SK-N-SH (cell line): Measurements from ENCODE around the gene PHF1. TPM values are rescaled to one million over a fixed set of nuclear protein-coding genes. Genes with fewer than 3 reads are reported as not detected.
A peak's percentile ranks its signal among the peaks of the same experiment; 100 is the strongest.

Source experiments
- CTCF ChIA-PET: fragments of 300-600, 350-600 bp; formaldehyde crosslinking; extraction: SDS; loops from one replicate; lab custom pipeline; 2021; lab: Yijun Ruan, JAX
- POLR2A ChIA-PET: fragments of 350-600 bp; sonication (Branson Sonifier 250); formaldehyde crosslinking; extraction: SDS; loops from one replicate; lab custom pipeline; 2020; ENCODE audit warnings: antibody characterized with exemption, inconsistent platforms; lab: Yijun Ruan, JAX
- DNase-seq: peaks from one replicate; pipeline ENCODE4 v3.0.0; 2012
- H2AFZ ChIP-seq: fragments of 200-600 bp; sonication (generic); 2 replicates; pipeline ENCODE4 v1.8.1; 2016; ENCODE audit warnings: antibody characterized with exemption, mild to moderate bottlenecking, low read depth
- H3F3A ChIP-seq: fragments of 200-600 bp; sonication (generic); replicated peaks from 2 replicates; pipeline ENCODE3; 2016; ENCODE audit warnings: antibody characterized with exemption, mild to moderate bottlenecking; ENCODE audit not compliant: insufficient read depth
- H3K27ac ChIP-seq, 2 experiments: fragments of 200-500 bp in 1 of 2; fragments of 200-600 bp in 1 of 2; sonication (Bioruptor generic) in 1 of 2; sonication (generic), shearing (Covaris generic) in 1 of 2; 2 replicates each; pipeline versions ENCODE4 v1.5.1 to v1.6.1; 2014 to 2016; ENCODE audit warnings: low read depth in 2 of 2, inconsistent platforms in 1 of 2, low read length in 1 of 2, mild to moderate bottlenecking in 1 of 2, mixed read lengths in 1 of 2
- H3K27me3 ChIP-seq: fragments of 200-600 bp; sonication (generic), shearing (Covaris generic); 2 replicates; pipeline ENCODE4 v1.6.1; 2016; ENCODE audit warnings: mixed run types; ENCODE audit not compliant: insufficient read depth
- H3K36me3 ChIP-seq, 2 experiments: fragments of 200-500 bp in 1 of 2; fragments of 200-600 bp in 1 of 2; sonication (Bioruptor generic) in 1 of 2; sonication (generic) in 1 of 2; replicated peaks in 1 of 2; 2 replicates each; pipeline versions ENCODE3 to v1.5.1; 2014 to 2016; ENCODE audit warnings: low read length in 1 of 2, mild to moderate bottlenecking in 1 of 2; ENCODE audit not compliant: insufficient read depth in 2 of 2, control insufficient read depth in 1 of 2
- H3K4me1 ChIP-seq, 2 experiments: fragments of 200-500 bp in 1 of 2; fragments of 200-600 bp in 1 of 2; sonication (Bioruptor generic) in 1 of 2; sonication (generic), shearing (Covaris generic) in 1 of 2; 2 replicates each; pipeline versions ENCODE4 v1.5.1 to v1.6.1; 2014 to 2016; ENCODE audit warnings: low read depth in 1 of 2, low read length in 1 of 2, mixed run types in 1 of 2; ENCODE audit not compliant: insufficient read depth in 2 of 2, control insufficient read depth in 1 of 2
- H3K4me2 ChIP-seq: fragments of 200-600 bp; sonication (generic), shearing (Covaris generic); 2 replicates; pipeline ENCODE4 v1.6.1; 2017; ENCODE audit warnings: mixed run types
- H3K4me3 ChIP-seq, 2 experiments: fragments of 200-500 bp in 1 of 2; fragments of 200-600 bp in 1 of 2; sonication (Bioruptor generic) in 1 of 2; sonication (generic), shearing (Covaris generic) in 1 of 2; 2 replicates each; pipeline versions ENCODE4 v1.5.1 to v1.8.1; 2014 to 2016; ENCODE audit warnings: low read depth in 2 of 2, inconsistent platforms in 1 of 2, low read length in 1 of 2, mild to moderate bottlenecking in 1 of 2, mixed read lengths in 1 of 2, moderate library complexity in 1 of 2
- H3K79me2 ChIP-seq: fragments of 200-600 bp; sonication (generic); 2 replicates; pipeline ENCODE4 v1.8.1; 2017; ENCODE audit warnings: mild to moderate bottlenecking; ENCODE audit not compliant: insufficient read depth
- H3K9ac ChIP-seq: fragments of 200-600 bp; sonication (generic); 2 replicates; pipeline ENCODE4 v1.6.1; 2017; ENCODE audit warnings: mixed run types
- H3K9me2 ChIP-seq: fragments of 200-600 bp; sonication (generic); 2 replicates; pipeline ENCODE4 v1.6.1; 2017; ENCODE audit warnings: mixed run types
- H3K9me3 ChIP-seq: fragments of 200-600 bp; sonication (generic); 2 replicates; pipeline ENCODE4 v1.6.1; 2017; ENCODE audit warnings: mixed run types, mild to moderate bottlenecking, moderate library complexity
- H4K20me1 ChIP-seq: fragments of 200-600 bp; sonication (generic); 2 replicates; pipeline ENCODE4 v1.6.1; 2017; ENCODE audit warnings: mild to moderate bottlenecking, mixed run types; ENCODE audit not compliant: insufficient read depth
- FOXM1 ChIP-seq: IDR thresholded peaks from 2 replicates; pipeline ENCODE4 v1.4.0; 2012; ENCODE audit warnings: low read depth, mild to moderate bottlenecking
- GABPA ChIP-seq: IDR thresholded peaks from 2 replicates; pipeline ENCODE4 v1.4.0; 2012; ENCODE audit warnings: low read depth, mild to moderate bottlenecking
- JUND ChIP-seq: IDR thresholded peaks from 2 replicates; pipeline ENCODE4 v1.4.0; 2012
- MEF2A ChIP-seq: IDR thresholded peaks from 2 replicates; pipeline ENCODE4 v1.4.0; 2012; ENCODE audit warnings: low read depth, borderline replicate concordance
- MXI1 ChIP-seq: IDR thresholded peaks from 2 replicates; pipeline ENCODE4 v1.6.1; 2012; ENCODE audit warnings: mild to moderate bottlenecking, low read depth, low read length, improper control_type of control experiment
- NFIC ChIP-seq: IDR thresholded peaks from 2 replicates; pipeline ENCODE4 v1.4.0; 2012; ENCODE audit warnings: borderline replicate concordance
- NRF1 ChIP-seq: IDR thresholded peaks from 2 replicates; pipeline ENCODE4 v1.6.1; 2012; ENCODE audit warnings: low read depth, mild to moderate bottlenecking, low read length
- POLR2AphosphoS5 ChIP-seq: IDR thresholded peaks from 2 replicates; pipeline ENCODE4 v1.6.1; 2012; ENCODE audit warnings: low read depth, low read length
- RAD21 ChIP-seq: IDR thresholded peaks from 2 replicates; pipeline ENCODE4 v1.6.1; 2012; ENCODE audit warnings: mild to moderate bottlenecking, low read length
- RXRA ChIP-seq: IDR thresholded peaks from 2 replicates; pipeline ENCODE4 v1.4.0; 2012; ENCODE audit warnings: low read depth, mild to moderate bottlenecking, borderline replicate concordance
- TEAD4 ChIP-seq: IDR thresholded peaks from 2 replicates; pipeline ENCODE4 v1.4.0; 2012; ENCODE audit warnings: mild to moderate bottlenecking, borderline replicate concordance; ENCODE audit not compliant: insufficient read depth
- WGBS: methylation state at CpG from one replicate; pipeline ENCODE4 v1.1.6; 2017; ENCODE audit warnings: low lambda C conversion rate; 5-methylcytosine and 5-hydroxymethylcytosine counted together
- polyA plus RNA-seq, 3 experiments: library from polyadenylated mRNA; depleted of rRNA; stranded (reverse); fragments of >200 nt; gene quantifications; 2 replicates each; pipeline ENCODE4 v1.2.3, GENCODE V29; 2012
- TF ChIP-seq, protein P1 (sequence below): fragments of 200-600 bp; sonication (generic); IDR thresholded peaks from 2 replicates; pipeline ENCODE4 v1.6.1; 2017; ENCODE audit warnings: antibody characterized with exemption, mild to moderate bottlenecking, moderate library complexity
- TF ChIP-seq, protein P2 (sequence below): fragments of 150-350 bp; IDR thresholded peaks from 2 replicates; pipeline ENCODE4 v1.6.1; 2016; ENCODE audit warnings: mild to moderate bottlenecking, low read depth, low read length
- TF ChIP-seq, protein P3 (sequence below): IDR thresholded peaks from 2 replicates; pipeline ENCODE4 v1.6.1; 2012; ENCODE audit warnings: mild to moderate bottlenecking, low read depth, low read length, moderate library complexity
- TF ChIP-seq, protein P4 (sequence below): IDR thresholded peaks from 2 replicates; pipeline ENCODE4 v1.4.0; 2012; ENCODE audit warnings: low read depth, borderline replicate concordance

PHF1 gene
- polyA plus RNA-seq, 1 of the 3 experiments (the other 2 are of a cell fraction): 48.7 TPM

DNA sequence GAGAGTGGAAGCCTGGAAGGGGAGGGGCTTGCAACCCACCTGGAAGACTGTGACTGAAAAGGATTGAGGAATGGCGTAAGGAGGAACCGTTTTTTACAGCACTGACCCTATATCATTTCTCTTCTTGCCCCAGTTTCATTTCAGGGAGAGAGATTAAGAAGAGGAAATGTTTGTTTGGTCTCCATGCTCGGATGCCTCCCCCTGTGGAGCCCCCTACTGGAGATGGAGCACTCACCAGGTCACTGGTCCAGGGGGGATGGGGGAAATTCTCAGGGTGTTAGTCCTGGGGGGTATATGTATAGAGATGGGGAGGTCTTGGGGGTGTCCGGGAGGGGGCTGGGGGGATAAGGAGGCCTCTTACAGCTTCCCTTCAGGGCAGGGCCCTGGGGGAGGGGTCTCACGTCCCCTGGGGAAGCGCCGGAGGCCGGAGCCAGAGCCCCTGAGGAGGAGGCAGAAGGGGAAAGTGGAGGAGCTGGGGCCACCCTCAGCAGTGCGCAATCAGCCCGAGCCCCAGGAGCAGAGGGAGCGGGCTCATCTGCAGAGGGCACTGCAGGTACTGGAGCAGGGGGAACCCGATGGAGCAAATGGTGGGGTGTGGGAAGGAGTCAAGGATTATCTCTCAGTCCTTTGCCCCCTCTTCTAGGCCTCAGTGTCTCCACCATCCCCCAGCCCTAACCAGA, 3.9 kb downstream of the PHF1 start:
- H3K4me1 ChIP-seq: peaks cover 22 to 44% of the 10 kb centered on the region in 2 experiments
- peak; percentile 65 for DNase-seq
- TF ChIP-seq POLR2AphosphoS5: no peak
- TF ChIP-seq, protein P1, sequence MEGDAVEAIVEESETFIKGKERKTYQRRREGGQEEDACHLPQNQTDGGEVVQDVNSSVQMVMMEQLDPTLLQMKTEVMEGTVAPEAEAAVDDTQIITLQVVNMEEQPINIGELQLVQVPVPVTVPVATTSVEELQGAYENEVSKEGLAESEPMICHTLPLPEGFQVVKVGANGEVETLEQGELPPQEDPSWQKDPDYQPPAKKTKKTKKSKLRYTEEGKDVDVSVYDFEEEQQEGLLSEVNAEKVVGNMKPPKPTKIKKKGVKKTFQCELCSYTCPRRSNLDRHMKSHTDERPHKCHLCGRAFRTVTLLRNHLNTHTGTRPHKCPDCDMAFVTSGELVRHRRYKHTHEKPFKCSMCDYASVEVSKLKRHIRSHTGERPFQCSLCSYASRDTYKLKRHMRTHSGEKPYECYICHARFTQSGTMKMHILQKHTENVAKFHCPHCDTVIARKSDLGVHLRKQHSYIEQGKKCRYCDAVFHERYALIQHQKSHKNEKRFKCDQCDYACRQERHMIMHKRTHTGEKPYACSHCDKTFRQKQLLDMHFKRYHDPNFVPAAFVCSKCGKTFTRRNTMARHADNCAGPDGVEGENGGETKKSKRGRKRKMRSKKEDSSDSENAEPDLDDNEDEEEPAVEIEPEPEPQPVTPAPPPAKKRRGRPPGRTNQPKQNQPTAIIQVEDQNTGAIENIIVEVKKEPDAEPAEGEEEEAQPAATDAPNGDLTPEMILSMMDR: peak; percentile 58
- TF ChIP-seq, protein P2, sequence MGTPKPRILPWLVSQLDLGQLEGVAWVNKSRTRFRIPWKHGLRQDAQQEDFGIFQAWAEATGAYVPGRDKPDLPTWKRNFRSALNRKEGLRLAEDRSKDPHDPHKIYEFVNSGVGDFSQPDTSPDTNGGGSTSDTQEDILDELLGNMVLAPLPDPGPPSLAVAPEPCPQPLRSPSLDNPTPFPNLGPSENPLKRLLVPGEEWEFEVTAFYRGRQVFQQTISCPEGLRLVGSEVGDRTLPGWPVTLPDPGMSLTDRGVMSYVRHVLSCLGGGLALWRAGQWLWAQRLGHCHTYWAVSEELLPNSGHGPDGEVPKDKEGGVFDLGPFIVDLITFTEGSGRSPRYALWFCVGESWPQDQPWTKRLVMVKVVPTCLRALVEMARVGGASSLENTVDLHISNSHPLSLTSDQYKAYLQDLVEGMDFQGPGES: no peak
- no peak overlapping the region for H2AFZ ChIP-seq
- H3K9ac ChIP-seq: no peak overlapping the region
- H3K36me3 ChIP-seq: peaks cover 18 to 42% of the 10 kb centered on the region in 2 experiments
- peaks cover 66% of the 10 kb centered on the region for H3K79me2 ChIP-seq
- POLR2A ChIA-PET: no interaction called here
- no peaks in the 10 kb centered on the region for H3K9me3 ChIP-seq
- no peaks in the 10 kb centered on the region for H3K9me2 ChIP-seq
- WGBS: 90% methylated on average over 6 of the region's 12 CpGs
- H3K4me2 ChIP-seq: peak overlapping the region; percentile 94
- H3F3A ChIP-seq: peaks cover 27% of the 10 kb centered on the region
- no peak overlapping the region; a peak in 1 of 4 replicates for H3K4me3 ChIP-seq
- CTCF ChIA-PET: interaction anchor here (0.7 to 1.6 kb wide), 4 partner anchors 10 to 11 kb away, joined by 3 to 8 read pairs (median 3); no protein-coding TSS in a partner anchor
- H4K20me1 ChIP-seq: 0 out of 2 replicates have a peak, but pooled peaks cover 5% of the 10 kb centered on the region
- H3K27me3 ChIP-seq: no peaks in the 10 kb centered on the region
- peak overlapping the region in 1 of 2 experiments; percentile 26; a peak in 2 of 4 replicates for H3K27ac ChIP-seq

DNA sequence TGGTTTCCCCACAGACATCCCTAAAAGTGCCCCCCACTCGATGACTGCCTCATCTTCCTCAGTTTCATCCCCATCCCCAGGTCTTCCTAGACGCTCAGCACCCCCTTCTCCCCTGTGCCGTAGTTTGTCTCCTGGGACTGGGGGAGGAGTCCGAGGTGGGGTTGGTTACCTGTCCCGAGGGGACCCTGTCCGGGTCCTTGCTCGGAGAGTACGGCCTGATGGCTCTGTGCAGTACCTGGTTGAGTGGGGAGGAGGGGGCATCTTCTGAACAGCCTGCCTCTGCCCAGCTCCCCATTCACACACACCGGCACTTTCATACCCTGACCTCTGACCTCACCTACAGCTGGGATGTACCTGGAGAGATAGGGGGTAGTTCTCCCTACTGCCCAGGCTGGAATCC, 5.0 kb downstream of the PHF1 start:
- H3K27me3 ChIP-seq: no peaks in the 10 kb centered on the region
- peaks cover 26% of the 10 kb centered on the region for H3F3A ChIP-seq
- peak overlapping the region; percentile 35; the same call in 1 of the 2 replicates for H3K9ac ChIP-seq
- peak overlapping the region in 1 of 2 experiments; percentile 91; a peak in 3 of 4 replicates for H3K27ac ChIP-seq
- peaks cover 22 to 46% of the 10 kb centered on the region in 2 experiments for H3K4me1 ChIP-seq
- H3K36me3 ChIP-seq: peaks cover 18 to 42% of the 10 kb centered on the region in 2 experiments
- ChIA-PET CTCF (interaction anchor here (1.1 kb wide), 1 partner anchor 11 kb away, joined by 3 read pairs; no protein-coding TSS in a partner anchor), POLR2A (no interaction called here)
- TF ChIP-seq NFIC (no peak), MXI1 (no peak), NRF1 (no peak), RXRA (no peak), TEAD4 (no peak), MEF2A (no peak), GABPA (no peak), FOXM1 (no peak), POLR2AphosphoS5 (no peak), JUND (no peak), RAD21 (no peak)
- TF ChIP-seq, protein P3, sequence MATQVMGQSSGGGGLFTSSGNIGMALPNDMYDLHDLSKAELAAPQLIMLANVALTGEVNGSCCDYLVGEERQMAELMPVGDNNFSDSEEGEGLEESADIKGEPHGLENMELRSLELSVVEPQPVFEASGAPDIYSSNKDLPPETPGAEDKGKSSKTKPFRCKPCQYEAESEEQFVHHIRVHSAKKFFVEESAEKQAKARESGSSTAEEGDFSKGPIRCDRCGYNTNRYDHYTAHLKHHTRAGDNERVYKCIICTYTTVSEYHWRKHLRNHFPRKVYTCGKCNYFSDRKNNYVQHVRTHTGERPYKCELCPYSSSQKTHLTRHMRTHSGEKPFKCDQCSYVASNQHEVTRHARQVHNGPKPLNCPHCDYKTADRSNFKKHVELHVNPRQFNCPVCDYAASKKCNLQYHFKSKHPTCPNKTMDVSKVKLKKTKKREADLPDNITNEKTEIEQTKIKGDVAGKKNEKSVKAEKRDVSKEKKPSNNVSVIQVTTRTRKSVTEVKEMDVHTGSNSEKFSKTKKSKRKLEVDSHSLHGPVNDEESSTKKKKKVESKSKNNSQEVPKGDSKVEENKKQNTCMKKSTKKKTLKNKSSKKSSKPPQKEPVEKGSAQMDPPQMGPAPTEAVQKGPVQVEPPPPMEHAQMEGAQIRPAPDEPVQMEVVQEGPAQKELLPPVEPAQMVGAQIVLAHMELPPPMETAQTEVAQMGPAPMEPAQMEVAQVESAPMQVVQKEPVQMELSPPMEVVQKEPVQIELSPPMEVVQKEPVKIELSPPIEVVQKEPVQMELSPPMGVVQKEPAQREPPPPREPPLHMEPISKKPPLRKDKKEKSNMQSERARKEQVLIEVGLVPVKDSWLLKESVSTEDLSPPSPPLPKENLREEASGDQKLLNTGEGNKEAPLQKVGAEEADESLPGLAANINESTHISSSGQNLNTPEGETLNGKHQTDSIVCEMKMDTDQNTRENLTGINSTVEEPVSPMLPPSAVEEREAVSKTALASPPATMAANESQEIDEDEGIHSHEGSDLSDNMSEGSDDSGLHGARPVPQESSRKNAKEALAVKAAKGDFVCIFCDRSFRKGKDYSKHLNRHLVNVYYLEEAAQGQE: no peak
- TF ChIP-seq, protein P4, sequence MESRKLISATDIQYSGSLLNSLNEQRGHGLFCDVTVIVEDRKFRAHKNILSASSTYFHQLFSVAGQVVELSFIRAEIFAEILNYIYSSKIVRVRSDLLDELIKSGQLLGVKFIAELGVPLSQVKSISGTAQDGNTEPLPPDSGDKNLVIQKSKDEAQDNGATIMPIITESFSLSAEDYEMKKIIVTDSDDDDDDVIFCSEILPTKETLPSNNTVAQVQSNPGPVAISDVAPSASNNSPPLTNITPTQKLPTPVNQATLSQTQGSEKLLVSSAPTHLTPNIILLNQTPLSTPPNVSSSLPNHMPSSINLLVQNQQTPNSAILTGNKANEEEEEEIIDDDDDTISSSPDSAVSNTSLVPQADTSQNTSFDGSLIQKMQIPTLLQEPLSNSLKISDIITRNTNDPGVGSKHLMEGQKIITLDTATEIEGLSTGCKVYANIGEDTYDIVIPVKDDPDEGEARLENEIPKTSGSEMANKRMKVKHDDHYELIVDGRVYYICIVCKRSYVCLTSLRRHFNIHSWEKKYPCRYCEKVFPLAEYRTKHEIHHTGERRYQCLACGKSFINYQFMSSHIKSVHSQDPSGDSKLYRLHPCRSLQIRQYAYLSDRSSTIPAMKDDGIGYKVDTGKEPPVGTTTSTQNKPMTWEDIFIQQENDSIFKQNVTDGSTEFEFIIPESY: no peak
- H3K9me3 ChIP-seq: no peaks in the 10 kb centered on the region
- H3K4me3 ChIP-seq: peak overlapping the region; percentile 68 to 87; a peak in 2 of 4 replicates
- H4K20me1 ChIP-seq: 0 out of 2 replicates have a peak, but pooled peaks cover 5% of the 10 kb centered on the region
- H3K9me2 ChIP-seq: no peaks in the 10 kb centered on the region
- H2AFZ ChIP-seq: no peak overlapping the region
- WGBS: 82% methylated on average over 9 of the region's 9 CpGs
- H3K4me2 ChIP-seq: peak overlapping the region; percentile 94
- peaks cover 66% of the 10 kb centered on the region for H3K79me2 ChIP-seq
- DNase-seq: no peak
